IMR-90 (cell line): ENCODE results near the gene HBM. TPM values are rescaled to one million over a fixed set of nuclear protein-coding genes. Genes with fewer than 3 reads are reported as not detected.
A peak's percentile ranks its signal among the peaks of the same experiment; 100 is the strongest.
"Not testable (repeated sequence)": the region's sequence is repeated elsewhere in the genome, so short reads cannot be mapped to it uniquely, and the experiment has no call there.

Experiments
- ATAC-seq: fragments of 200-7000 bp; cut with Tn5 transposase; 2 replicates; pipeline ENCODE4 v1.9.1; 2020; ENCODE audit warnings: low read depth, mild to moderate bottlenecking, moderate library complexity
- BruUV-seq: library from RNA; stranded (reverse); fragments of 400-500 nt; replicated peaks from 2 replicates; lab custom pipeline; 2021; lab: Mats Ljungman, UMichigan
- CTCF ChIA-PET: fragments of 300-600 bp; formaldehyde crosslinking; extraction: SDS; loops from one replicate; lab custom pipeline; 2021; ENCODE audit warnings: antibody characterized with exemption; lab: Yijun Ruan, JAX
- POLR2A ChIA-PET: fragments of 300-600 bp; sonication (Branson Sonifier 250); formaldehyde crosslinking; loops from one replicate; lab custom pipeline; 2022; ENCODE audit warnings: antibody characterized with exemption; ENCODE audit not compliant: unreplicated experiment; lab: Charles Lee
- DNase-seq: peaks from one replicate; pipeline ENCODE4 v3.0.0; 2013
- H2AFZ ChIP-seq: replicated peaks from 2 replicates; pipeline ENCODE3; 2013; ENCODE audit warnings: low read length, mild to moderate bottlenecking; ENCODE audit not compliant: poor library complexity
- H2AK5ac ChIP-seq: 2 replicates; pipeline ENCODE4 v1.6.1; 2013; ENCODE audit warnings: low read depth, low read length, inconsistent platforms
- H2AK9ac ChIP-seq: replicated peaks from 2 replicates; pipeline ENCODE3; 2013; ENCODE audit warnings: mild to moderate bottlenecking, low read depth, low read length, moderate library complexity; ENCODE audit not compliant: poor library complexity
- H2BK120ac ChIP-seq: 2 replicates; pipeline ENCODE4 v1.6.1; 2013; ENCODE audit warnings: low read depth, low read length, inconsistent platforms
- H2BK15ac ChIP-seq: 3 replicates; pipeline ENCODE4 v1.6.1; 2013; ENCODE audit warnings: low read depth, low read length, inconsistent platforms
- H2BK20ac ChIP-seq: 2 replicates; pipeline ENCODE4 v1.6.1; 2013; ENCODE audit warnings: low read depth, mild to moderate bottlenecking, inconsistent platforms, low read length, moderate library complexity
- H2BK5ac ChIP-seq: 2 replicates; pipeline ENCODE4 v1.6.1; 2013; ENCODE audit warnings: mild to moderate bottlenecking, low read depth, low read length, inconsistent platforms; ENCODE audit not compliant: poor library complexity, severe bottlenecking
- H3K14ac ChIP-seq: replicated peaks from 2 replicates; pipeline ENCODE4 v1.6.1; 2013; ENCODE audit warnings: low read depth, low read length, inconsistent platforms
- H3K18ac ChIP-seq: 2 replicates; pipeline ENCODE4 v1.6.1; 2013; ENCODE audit warnings: low read depth, low read length, control low read depth
- H3K23ac ChIP-seq: 2 replicates; pipeline ENCODE4 v1.6.1; 2013; ENCODE audit warnings: low read depth, low read length, inconsistent platforms
- H3K27ac ChIP-seq: 2 replicates; pipeline ENCODE4 v1.5.1; 2013; ENCODE audit warnings: mild to moderate bottlenecking, control low read depth, low read length; ENCODE audit not compliant: insufficient read depth
- H3K27me3 ChIP-seq: 2 replicates; pipeline ENCODE4 v1.6.1; 2013; ENCODE audit warnings: low read length; ENCODE audit not compliant: control insufficient read depth, insufficient read depth
- H3K36me3 ChIP-seq: 2 replicates; pipeline ENCODE4 v1.6.1; 2013; ENCODE audit warnings: low read length, mixed read lengths; ENCODE audit not compliant: control insufficient read depth, insufficient read depth
- H3K4ac ChIP-seq: 2 replicates; pipeline ENCODE4 v1.6.1; 2013; ENCODE audit warnings: low read depth, low read length, inconsistent platforms
- H3K4me1 ChIP-seq: 2 replicates; pipeline ENCODE4 v1.6.1; 2013; ENCODE audit warnings: low read length, mixed read lengths; ENCODE audit not compliant: control insufficient read depth, insufficient read depth
- H3K4me2 ChIP-seq: 2 replicates; pipeline ENCODE4 v1.6.1; 2013; ENCODE audit warnings: low read depth, mild to moderate bottlenecking, control low read depth, low read length, moderate library complexity
- H3K4me3 ChIP-seq: 2 replicates; pipeline ENCODE4 v1.5.1; 2013; ENCODE audit warnings: low read depth, mild to moderate bottlenecking, control low read depth, low read length, moderate library complexity; ENCODE audit not compliant: insufficient read depth
- H3K56ac ChIP-seq: 2 replicates; pipeline ENCODE4 v1.6.1; 2013; ENCODE audit warnings: low read length, inconsistent platforms; ENCODE audit not compliant: insufficient read depth; ENCODE audit errors: extremely low read depth
- H3K79me1 ChIP-seq, 2 experiments: 2 replicates each; pipeline ENCODE4 v1.6.1; 2013; ENCODE audit warnings: low read length in 2 of 2, inconsistent platforms in 1 of 2, low read depth in 1 of 2
- H3K9ac ChIP-seq: 2 replicates; pipeline ENCODE4 v1.6.1; 2013; ENCODE audit warnings: low read depth, low read length, control low read depth
- H3K9me1 ChIP-seq: 2 replicates; pipeline ENCODE4 v1.6.1; 2013; ENCODE audit warnings: low read length, inconsistent platforms; ENCODE audit not compliant: insufficient read depth
- H3K9me3 ChIP-seq: 2 replicates; pipeline ENCODE4 v1.6.1; 2013; ENCODE audit warnings: low read length; ENCODE audit not compliant: control insufficient read depth, insufficient read depth
- H4K20me1 ChIP-seq: 2 replicates; pipeline ENCODE4 v1.6.1; 2013; ENCODE audit warnings: low read length, inconsistent platforms; ENCODE audit not compliant: insufficient read depth
- H4K5ac ChIP-seq: 2 replicates; pipeline ENCODE4 v1.6.1; 2013; ENCODE audit warnings: mild to moderate bottlenecking, low read depth, low read length, control low read depth
- H4K8ac ChIP-seq, 2 experiments: 2 replicates each; pipeline ENCODE4 v1.6.1; 2013; ENCODE audit warnings: low read depth in 2 of 2, low read length in 2 of 2, control low read depth in 1 of 2, inconsistent platforms in 1 of 2
- H4K91ac ChIP-seq: 2 replicates; pipeline ENCODE4 v1.6.1; 2013; ENCODE audit warnings: low read depth, low read length, inconsistent platforms; ENCODE audit not compliant: insufficient read depth
- CEBPB ChIP-seq: IDR thresholded peaks from 2 replicates; pipeline ENCODE4 v1.6.1; 2012; ENCODE audit warnings: low read depth, low read length, improper control_type of control experiment
- MXI1 ChIP-seq: IDR thresholded peaks from 2 replicates; pipeline ENCODE4 v1.6.1; 2012; ENCODE audit warnings: low read depth, mild to moderate bottlenecking, low read length, moderate library complexity, borderline replicate concordance
- WGBS, 2 experiments: methylation state at CpG; one replicate each; pipeline versions ENCODE4 v1.1.5 to v1.1.7; 2013; ENCODE audit warnings: missing lambda C conversion rate in 2 of 2; ENCODE audit not compliant: insufficient read length in 1 of 2; ENCODE audit errors: extremely low coverage in 2 of 2; 5-methylcytosine and 5-hydroxymethylcytosine counted together
- dilution Hi-C: fragments of 300-500 bp; cut with HindIII; formaldehyde crosslinking; loops from one replicate; pipeline ENCODE4 v1.14.3; 2018; ENCODE audit warnings: low sequenced_read_pairs; ENCODE audit not compliant: unreplicated experiment
- in situ Hi-C: fragments of 300-500 bp; cut with MboI; formaldehyde crosslinking; loops from 3 replicates; pipeline ENCODE4 v1.14.3; 2019; ENCODE audit warnings: low sequenced_read_pairs, inconsistent platforms, mixed read lengths
- intact Hi-C: fragments of 100-400 bp; cut with micrococcal nuclease; formaldehyde crosslinking; loops from 2 replicates; pipeline ENCODE4 v1.10.0; 2022
- polyA plus RNA-seq, 3 experiments: library from polyadenylated mRNA; depleted of rRNA; stranded (reverse); fragments of >200 nt; gene quantifications; 2 replicates each; pipeline ENCODE4 v1.2.3, GENCODE V29; 2012; ENCODE audit warnings: low replicate concordance in 1 of 3
- total RNA-seq: library from RNA; depleted of rRNA; stranded (reverse); fragments of >200 nt; gene quantifications from 2 replicates; pipeline ENCODE4 v1.2.3, GENCODE V29; 2012

HBM gene
- total and polyA plus RNA-seq, 2 of the 4 experiments (the other 2 are of a cell fraction): not detected

DNA sequence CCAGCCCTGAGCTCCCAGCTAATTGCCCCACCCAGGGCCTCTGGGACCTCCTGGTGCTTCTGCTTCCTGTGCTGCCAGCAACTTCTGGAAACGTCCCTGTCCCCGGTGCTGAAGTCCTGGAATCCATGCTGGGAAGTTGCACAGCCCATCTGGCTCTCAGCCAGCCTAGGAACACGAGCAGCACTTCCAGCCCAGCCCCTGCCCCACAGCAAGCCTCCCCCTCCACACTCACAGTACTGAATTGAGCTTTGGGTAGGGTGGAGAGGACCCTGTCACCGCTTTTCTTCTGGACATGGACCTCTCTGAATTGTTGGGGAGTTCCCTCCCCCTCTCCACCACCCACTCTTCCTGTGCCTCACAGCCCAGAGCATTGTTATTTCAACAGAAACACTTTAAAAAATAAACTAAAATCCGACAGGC is 4.3 kb downstream of the HBM start:
- TF ChIP-seq CEBPB: peak; percentile 31; the same call in 1 of the 2 replicates
- TF ChIP-seq MXI1: peak; percentile 54; the same call in 1 of the 2 replicates
- BruUV-seq, H3K18ac ChIP-seq, POLR2A ChIA-PET, H3K79me1 ChIP-seq, H3K4me2 ChIP-seq, H3K56ac ChIP-seq, dilution Hi-C loops, in situ Hi-C loops, H2BK120ac ChIP-seq, H3K27ac ChIP-seq, H2AFZ ChIP-seq, H3K36me3 ChIP-seq, H4K20me1 ChIP-seq, H3K4me1 ChIP-seq, intact Hi-C loops, H3K9me3 ChIP-seq, H2BK5ac ChIP-seq, H2BK15ac ChIP-seq, H4K5ac ChIP-seq, H4K91ac ChIP-seq, H3K4ac ChIP-seq, H3K14ac ChIP-seq, H3K4me3 ChIP-seq, H3K23ac ChIP-seq, H4K8ac ChIP-seq, H2AK5ac ChIP-seq, H2AK9ac ChIP-seq, DNase-seq, CTCF ChIA-PET, H2BK20ac ChIP-seq, H3K9me1 ChIP-seq, H3K9ac ChIP-seq: not testable (repeated sequence)
- WGBS, 2 experiments: no CpG with 5 or more reads among the region's 5 CpGs
- peak; percentile 64 for ATAC-seq
- H3K27me3 ChIP-seq: peaks cover 59% of the 10 kb centered on the region
